HG03064 (cell line): ENCODE measurements around the gene LYPD6.

ENCODE experiments used
- ATAC-seq: cut with Tn5 transposase; IDR thresholded peaks from one replicate; pipeline ENCODE4 v1.9.1; 2021; ENCODE audit warnings: low read depth; ENCODE audit not compliant: unreplicated experiment

Gene LYPD6

DNA sequence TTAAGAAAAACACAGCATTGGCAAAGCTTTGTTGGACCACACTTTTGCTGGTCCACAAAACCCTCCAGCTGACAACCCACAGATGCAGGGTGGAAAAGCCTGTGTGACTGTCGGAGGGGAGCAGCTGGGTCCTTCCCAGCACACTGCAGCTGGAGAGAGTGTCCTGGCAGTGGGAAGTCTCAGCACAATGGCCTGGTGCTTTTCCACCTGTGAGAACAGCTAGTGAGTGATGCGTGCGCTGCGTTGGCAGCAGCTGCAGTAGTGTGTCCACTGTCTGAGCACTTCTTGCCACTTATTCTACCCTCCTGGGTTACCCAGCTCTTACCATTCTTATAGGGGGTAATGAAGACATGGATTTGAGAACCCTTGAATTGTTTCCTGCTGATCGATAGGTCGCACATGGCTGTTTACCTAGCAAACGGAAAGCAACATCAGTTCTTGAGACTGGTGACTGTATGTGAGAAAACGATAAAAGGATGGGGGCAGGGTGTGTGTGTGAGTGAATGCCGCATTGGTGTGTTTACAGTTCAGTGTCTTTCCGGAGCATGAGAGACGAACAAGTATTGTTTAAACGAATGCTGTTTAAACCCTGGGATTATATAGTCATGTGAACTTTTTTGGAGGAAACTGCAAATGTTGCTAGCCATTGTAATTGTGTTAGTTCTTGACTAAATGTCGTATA is 69.7 kb downstream of the LYPD6 start:
- ATAC-seq: no peak

DNA sequence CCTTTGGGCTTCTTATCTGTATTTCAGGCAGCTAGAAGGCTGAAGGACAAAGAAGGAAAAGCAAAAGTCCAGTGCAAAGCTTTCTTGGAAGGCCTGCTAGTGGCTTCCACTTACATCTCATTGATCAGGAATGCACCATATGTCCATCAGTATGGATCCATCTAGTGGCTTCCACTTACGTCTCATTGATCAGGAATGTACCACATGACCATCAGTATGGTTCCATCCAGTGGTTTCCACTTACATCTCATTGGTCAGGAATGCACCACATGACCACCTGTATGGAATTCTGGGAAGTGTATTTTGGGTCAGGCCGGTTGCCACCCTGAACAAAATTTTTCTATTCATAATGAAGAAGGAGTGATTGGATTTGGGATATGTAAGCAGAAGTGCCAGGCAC is 70.6 kb downstream of the LYPD6 start:
- no peak for ATAC-seq

DNA sequence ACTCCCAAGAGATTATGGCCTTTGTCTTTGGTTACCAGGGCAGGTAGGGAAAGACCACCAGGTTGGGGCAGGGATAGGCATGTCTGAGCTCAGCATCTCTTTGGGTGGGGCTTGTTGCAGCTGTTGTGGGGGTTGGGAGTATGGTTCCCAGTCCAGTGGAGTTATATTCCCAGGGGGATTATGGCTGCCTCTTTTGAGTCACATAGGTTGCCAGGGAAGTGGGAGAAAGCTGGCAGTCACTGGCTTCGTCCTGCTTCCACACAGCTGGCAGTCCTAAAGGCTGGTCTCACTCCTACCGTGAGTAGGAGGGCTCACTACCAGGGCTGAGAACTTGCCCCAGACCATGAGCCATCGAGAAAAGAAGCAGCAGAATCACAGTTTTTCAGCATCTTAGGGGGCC is 79.1 kb downstream of the LYPD6 start:
- ATAC-seq: no peak

DNA sequence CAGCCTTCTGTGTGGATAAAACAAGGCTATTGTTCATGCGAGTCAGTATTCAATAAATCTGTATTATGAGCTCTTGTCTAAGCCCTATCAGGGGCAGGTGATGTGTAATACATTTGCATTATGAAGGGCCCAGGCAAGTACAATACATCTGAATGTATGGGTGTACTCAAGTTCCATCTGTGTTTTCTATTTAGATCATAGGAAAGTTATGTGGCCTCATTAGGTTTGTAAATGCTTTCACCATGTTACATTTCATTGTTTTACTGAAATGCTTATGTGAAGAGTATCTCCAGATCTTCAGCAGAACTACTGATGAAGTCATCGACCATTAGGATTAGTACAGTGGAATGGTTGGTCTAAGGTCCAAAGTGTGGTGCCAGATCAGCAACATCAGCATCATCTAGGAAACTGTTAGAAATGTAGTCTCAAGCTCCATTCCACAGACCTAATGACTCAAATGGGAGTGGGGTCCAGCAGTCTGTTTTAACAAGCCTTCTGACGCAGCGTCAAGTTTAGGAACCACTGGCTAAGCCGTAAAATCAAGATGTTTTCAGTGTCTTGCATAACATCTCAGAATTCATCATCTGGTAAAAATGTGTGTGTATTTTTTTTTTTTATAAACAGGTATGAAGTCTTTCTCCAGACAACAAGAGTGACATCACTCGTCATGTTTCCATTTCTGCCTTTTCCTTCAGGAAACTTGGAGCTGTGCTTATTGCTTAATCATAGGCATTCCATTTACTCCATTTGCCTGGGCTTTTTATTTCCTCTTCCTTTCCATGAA is 80.5 kb downstream of the LYPD6 start:
- ATAC-seq: no peak

DNA sequence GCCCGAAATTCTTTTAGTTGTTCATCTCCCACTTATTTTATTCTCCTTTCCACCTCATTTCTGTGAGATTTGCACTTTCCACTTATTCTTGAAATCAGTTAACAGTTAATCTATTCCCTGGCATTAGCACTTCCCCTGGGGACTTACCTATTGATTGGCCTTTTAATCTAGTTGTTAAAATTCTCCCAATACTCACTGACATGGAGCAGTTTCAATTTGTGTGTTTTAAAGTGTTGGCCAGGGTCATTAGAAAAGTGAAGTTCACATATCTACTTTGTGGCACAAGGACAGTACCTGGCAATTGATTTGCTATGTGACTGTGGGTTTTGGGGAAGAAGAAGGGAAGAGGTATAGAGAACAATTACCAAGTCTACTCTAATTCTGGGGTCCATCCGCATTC is 83.1 kb downstream of the LYPD6 start:
- ATAC-seq: no peak

DNA sequence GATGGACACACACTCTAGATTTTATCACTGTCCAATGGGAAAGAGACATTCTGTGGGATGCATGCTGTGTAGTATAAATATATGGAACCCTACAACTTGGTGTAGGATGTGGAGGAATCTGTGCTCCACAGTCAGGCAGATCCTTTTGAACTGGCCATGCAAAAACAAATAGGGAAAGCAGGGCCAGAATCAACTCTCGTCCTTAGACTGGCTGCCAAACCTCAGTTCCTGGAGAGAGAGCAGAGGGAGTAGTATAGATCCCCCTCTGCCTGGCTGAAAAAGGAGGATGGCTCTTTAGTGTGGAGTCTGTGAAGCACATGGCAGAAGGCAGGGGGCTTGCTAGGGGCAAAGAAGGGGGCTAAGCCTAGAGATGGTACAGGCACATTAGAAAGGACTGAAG is 84.7 kb downstream of the LYPD6 start:
- ATAC-seq: no peak

DNA sequence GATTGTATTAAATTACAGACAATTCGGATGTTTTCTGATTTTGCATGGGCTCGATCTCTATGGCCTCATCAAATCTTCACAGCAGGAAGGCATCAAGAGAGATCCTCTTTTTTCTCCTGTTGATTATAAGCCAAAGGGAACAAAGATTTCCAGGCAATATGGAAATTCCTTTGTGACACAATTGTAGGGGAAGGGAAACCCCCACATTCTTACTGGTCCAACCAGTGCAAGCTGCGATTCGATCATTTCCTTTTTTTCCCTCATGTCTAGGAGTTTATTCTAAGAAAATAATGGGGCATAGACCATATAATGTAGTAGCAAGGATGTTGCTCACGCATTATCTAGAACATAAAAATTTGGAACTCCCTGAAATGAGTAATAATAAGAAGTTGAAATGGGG is 87.7 kb downstream of the LYPD6 start:
- ATAC-seq: no peak

DNA sequence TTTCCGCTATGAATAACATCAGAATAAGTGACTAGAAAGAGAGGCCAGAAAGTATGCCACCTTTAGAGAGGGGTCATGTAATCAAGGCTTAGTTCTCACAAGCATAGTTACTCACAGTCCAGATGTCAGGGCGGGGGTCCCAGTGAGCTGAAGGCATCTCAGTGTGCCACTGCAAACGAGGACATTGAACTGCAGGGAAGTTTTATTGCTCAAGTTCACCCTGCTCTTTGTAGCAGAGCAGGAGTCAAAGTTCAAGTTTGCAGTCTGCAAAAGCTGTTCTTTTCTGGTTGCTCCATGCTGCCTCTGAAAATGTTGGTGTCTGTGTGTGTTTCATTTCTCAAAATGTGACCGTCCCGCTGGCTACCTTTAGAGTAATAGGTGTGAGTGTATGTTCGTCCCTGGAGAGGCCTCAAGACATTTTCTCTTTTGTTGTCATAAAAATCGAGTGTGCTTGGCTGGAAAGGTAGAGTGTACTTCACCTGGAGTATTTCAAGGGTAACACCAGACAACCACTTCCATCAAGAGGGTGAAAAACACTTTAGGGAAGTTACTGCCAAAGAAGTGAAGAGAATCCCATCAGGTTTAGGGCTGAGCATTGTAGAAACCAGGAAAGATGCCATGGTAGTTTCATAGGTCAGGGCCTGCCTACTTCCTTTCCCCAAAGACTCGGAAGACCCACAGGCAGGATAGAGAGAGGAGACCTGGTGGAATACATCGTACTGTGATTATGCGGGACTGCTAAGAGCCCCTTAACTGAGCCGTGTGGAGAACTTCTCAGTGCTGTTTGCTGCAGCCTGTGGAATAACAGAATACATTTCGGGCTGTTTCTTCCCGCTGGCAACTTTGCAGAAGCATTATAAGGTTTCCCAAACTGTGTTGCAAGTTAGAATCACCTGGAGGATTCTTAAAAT is 89.9 kb downstream of the LYPD6 start:
- ATAC-seq: no peak

DNA sequence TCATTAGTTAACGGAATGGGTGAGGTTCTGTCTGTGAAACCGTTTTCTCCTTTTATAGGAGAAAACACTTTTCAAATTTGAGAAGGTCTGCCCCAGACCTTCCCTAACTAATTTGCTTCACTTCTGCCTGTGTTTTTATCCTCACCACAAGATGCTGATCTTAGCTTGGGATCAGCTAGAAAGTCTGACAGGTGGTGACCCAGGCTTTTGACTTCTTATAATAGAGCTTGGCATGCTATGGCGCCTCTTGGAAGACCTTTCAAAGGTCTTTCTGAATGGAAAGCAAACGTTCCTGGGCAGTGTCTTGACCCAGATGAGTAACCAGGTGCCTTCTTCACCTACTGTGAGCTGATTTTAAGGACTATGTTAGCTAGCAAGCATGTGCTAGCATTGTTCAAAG is 91.4 kb downstream of the LYPD6 start:
- no peak for ATAC-seq

DNA sequence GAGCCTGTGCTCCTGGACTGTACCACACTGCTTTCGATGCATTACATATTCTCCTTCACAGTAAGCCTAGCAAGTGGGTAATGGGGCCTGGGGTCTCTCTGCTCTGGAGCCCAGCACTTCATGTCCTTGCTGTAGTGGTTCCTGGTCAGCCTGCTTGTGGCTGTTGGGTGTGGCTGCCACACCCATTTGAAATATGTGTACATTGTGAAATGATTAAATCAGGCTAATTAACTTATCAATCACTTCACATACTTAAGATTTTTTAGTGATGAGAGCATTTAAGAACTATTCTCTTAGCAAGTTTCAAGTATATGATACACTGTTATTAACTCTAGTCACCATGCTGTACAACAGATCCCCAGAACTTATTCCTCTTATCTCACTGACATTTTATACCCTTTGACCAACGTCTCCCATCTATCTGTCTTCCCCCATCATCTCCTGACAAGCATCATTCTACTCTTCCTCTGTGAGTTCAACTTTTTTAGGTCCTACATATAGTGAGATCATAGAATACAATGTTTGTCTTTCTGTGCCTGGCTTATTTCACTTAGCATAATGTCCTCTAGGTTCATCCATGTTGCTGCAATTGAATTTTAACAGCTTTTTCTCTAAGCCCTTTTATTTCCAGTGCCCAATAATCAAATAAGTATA is 92.1 kb downstream of the LYPD6 start:
- ATAC-seq: no peak

DNA sequence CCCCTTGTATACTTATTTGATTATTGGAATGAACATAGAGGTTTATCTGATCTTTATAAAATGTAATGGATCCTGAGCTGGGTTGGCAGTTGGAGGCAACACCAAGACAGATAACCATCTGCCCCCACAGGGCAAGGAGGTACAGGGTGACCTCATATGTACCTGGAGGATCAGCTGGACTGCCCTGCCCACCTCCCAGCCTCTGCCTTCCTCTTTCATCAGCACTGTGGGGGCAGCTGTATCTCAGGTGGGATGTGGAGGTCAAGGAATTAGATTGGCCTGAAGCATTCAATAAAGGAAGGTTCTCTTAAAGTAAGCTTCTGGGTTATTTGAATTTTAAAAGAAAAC is 92.6 kb downstream of the LYPD6 start:
- ATAC-seq: no peak

DNA sequence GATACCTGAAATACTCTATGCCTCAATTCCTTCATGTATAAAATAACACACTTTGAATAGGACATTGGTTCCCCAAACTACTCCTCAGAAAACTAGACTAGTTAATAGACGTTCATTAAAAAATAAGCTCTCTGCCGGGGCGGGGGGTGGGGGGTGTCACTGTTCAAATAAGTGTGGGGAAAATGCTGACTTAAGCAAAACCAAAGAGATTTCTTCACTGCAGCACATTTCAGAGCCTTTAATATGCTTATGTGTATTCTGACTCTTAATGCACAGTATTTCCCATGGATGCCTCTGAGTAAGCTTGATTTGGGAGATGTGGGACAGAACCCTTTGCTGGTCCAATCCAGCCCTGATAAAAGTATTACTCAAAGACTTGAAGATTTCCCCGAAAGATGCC is 93.2 kb downstream of the LYPD6 start:
- ATAC-seq: no peak

DNA sequence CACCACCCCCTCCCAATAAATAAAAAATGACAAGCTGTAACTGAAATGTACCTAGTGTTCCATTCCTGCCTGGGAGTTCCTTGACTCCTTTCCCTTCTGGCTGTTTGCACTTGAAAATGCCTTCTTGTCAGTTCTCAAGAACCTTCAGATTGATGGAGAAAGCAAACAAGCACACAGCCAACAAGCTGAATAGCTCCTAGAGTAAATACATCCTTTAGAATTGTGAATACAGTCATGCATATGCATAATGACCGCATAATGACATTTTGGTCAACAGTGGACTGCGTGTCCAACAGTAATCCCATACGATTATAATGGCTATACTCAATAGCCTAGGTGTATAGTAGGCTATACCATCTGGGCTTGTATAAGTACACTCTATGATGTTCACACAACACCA is 97.0 kb downstream of the LYPD6 start:
- no peak for ATAC-seq

DNA sequence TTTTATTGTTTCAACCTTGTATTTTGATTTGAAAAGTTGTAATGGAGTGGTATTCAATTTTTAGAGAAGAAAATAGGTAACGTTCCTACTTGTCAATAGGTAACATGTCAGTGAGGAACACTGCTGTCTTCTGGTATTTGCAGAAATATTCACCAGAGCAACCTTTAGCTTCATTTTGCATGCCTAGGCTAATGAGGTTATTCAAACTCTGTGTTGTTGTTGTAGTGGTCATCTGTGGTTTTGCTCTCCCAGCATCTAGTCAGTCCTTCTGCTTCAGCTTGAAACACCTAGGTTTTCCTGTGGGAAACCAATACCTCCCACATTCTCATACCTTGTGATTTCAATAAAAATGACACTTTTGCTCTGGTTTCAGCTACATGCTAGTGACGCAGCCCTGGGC is 98.4 kb downstream of the LYPD6 start:
- no peak for ATAC-seq

DNA sequence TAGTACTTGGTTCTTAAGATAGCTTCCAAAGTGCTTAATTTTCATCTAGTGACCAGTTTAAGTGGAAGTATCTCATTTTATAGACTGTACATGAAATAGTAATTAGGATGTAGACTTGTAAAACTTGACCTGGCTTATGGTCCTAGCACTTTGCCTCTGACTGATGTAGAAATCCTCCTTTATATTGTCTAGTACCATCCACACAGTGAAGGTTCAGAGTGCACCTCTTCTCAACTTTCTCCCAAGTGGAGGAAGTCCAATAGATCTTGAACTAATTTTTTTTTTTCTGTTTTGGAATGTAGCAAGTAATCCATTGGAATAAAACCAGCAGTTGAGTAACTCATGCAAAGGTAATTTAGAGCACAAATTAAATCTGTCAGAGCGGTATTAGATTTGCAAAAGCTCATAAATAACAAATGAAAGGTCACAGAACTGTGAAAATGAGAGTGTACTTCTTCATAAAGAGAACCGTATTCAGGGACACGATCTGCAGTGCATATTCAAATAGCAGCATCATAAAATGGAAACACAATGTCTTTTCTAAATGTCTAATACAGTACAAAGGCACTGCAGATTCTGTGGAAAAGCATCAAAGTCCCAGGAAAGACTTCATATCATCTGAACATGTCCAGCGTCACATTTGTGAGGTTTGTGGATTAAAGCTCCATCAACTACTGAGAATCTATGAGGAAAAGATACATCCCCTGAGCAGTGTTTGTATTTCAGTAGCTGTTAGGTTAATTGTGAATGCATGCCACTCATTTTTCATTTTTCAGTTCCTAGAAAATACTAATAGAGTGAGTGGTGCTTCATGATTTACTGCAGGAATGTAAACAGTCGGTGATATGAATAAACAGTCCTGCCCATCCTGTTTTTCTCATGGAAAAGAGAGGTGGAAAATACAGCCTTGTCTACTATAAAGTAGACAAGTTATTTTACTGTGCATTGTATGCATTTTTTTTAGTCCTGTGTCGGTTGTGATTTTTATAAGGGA is 100.7 kb downstream of the LYPD6 start:
- ATAC-seq: no peak

DNA sequence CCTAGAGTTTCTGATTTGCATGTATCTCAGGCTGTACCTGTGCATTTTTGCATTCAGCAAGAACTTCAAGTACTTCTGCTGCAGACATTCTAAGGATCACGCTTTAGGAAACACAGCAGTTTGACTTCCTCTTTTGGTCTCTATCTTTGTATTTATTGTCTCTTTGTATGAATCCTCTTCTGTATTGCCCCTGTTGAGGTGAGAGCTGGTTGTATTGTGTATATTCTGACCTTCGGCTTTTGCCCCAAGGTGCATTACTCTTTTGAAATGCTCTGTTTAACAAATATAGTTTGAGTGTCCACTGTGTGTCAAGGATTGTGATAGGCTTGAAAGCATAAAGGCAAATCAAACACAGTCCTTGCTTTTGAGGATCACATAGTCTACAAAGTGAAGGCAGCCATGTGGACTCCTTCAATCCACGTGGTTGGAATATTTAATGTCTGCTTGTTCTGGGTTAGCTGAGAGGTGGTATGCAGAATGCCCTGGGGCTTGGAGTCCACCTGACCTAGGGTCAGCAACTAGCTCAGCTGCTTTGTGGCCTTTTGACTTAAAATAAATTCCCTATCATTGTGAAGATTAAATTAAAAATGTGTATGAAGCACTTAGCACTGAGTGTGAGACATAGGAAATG is 108.1 kb downstream of the LYPD6 start:
- no peak for ATAC-seq

DNA sequence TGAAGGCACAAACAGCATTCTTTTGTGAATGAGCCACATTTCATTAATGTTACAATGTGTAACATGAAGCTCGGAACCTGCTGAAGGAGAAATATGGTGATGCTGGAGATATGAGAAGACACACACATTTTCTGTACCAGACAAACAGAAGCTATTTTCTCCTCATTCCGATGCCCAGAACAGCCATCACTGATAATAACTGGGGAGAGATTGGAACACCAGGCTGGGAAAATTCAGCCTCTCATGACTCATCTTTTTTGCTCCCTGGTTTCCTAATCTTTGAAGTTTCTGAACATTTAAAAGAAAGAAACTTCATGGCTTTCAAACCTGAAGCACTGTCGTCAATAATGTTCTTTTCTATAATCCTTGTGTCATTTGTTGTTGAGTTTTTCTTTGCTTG is 110.9 kb downstream of the LYPD6 start:
- ATAC-seq: no peak

DNA sequence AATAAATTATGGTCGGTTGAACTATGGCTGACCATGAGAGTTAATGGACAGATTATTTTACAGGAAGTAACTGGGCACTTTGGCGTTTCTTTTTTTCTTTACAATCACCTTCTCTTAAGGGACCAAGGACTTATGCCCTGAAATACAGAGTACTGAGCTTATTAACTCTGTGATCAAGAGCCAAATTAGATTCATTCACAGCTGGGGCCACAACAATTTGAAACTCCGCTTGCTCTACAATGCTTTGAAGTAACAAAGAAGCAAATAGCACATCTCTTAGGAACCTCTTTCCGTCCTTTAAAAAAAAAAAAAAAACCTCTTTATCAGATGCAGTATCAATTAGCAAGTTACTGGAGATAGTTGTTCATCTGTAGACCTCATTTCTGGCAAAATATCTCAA is 112.0 kb downstream of the LYPD6 start:
- ATAC-seq: no peak

DNA sequence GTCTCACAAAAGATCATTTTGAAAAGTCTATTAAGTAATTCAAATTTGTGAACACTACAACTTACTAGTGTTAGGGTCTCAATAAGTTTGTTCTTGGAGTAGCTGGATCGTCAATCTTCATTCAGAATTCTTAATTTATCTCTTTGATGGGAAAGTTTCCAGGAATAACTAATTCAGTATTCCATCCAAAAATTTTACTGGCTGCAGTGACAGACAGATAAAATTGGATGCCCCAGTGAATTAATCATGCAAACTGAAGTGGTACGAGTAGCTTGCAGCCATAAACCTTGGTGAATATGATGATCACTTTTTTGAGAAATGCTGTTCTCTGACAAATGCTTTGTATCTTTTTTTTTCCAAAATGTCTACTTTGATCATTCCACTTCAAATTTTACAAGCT is 112.8 kb downstream of the LYPD6 start:
- no peak for ATAC-seq
